BLaER1 treated with 17β-estradiol and CSF1 and Interleukin-3, amounts not matched to agents 10 nM and 100 nM (cell line): Measurements from ENCODE around the gene EMX2.
A peak's percentile ranks its signal among the peaks of the same experiment; 100 is the strongest.

ENCODE experiments used
- H3K27ac ChIP-seq, 11 experiments: shearing (Covaris generic); formaldehyde crosslinking; 2 replicates each; pipeline ENCODE4 v1.8.1; 2022
- H3K27me3 ChIP-seq, 11 experiments: shearing (Covaris generic); formaldehyde crosslinking; 2 replicates each; pipeline ENCODE4 v1.8.1; 2022
- H3K36me3 ChIP-seq, 11 experiments: shearing (Covaris generic); formaldehyde crosslinking; 2 replicates each; pipeline ENCODE4 v1.8.1; 2022
- H3K4me1 ChIP-seq, 10 experiments: shearing (Covaris generic); formaldehyde crosslinking; 2 replicates each; pipeline ENCODE4 v1.8.1; 2022
- H3K4me2 ChIP-seq, 11 experiments: shearing (Covaris generic); formaldehyde crosslinking; 2 replicates each; pipeline ENCODE4 v1.8.1; 2022
- H3K4me3 ChIP-seq, 10 experiments: shearing (Covaris generic); formaldehyde crosslinking; 2 replicates each; pipeline ENCODE4 v1.8.1; 2022
- H3K9ac ChIP-seq, 11 experiments: shearing (Covaris generic); formaldehyde crosslinking; 2 replicates each; pipeline ENCODE4 v1.8.1; 2022
- H3K9me3 ChIP-seq, 11 experiments: shearing (Covaris generic); formaldehyde crosslinking; replicated peaks in 1 of 11; 2 replicates each; pipeline ENCODE4 v1.8.1; 2022
- H4K20me1 ChIP-seq, 11 experiments: shearing (Covaris generic); formaldehyde crosslinking; 2 replicates each; pipeline ENCODE4 v1.8.1; 2022
- Cebpa-rat ChIP-seq, 11 experiments: shearing (Covaris generic); IDR thresholded peaks; 2 replicates each; pipeline ENCODE4 v1.8.1; 2022

EMX2 gene

GRCh38 chr10:117542706-117543224, at the start of gene EMX2:
TSS of gene EMX2 (plus strand) at chr10:117542746. CDS start at chr10:117543268, 522 bp downstream.
- Histone ChIP-seq H3K36me3 (no peaks in the 10 kb centered on the region), H3K27ac (no peak within 1 kb of the TSS), H4K20me1 (peaks cover 0 to 93% (median 84%) of the 10 kb centered on the region in 11 experiments; a peak in 19 of 22 replicates), H3K9me3 (peaks cover 22 to 32% (median 29%) of the 10 kb centered on the region in 11 experiments), H3K4me2 (peak within 1 kb of the TSS in 6 of 11 experiments; percentile 12 to 69 (median 26); a peak in 8 of 22 replicates), H3K9ac (no peak within 1 kb of the TSS), H3K4me3 (peak within 1 kb of the TSS in 8 of 10 experiments; percentile 7 to 51 (median 30); a peak in 6 of 20 replicates), H3K4me1 (peaks cover 12 to 33% (median 13%) of the 10 kb centered on the region in 10 experiments; a peak in 19 of 20 replicates), H3K27me3 (peaks cover 100% of the 10 kb centered on the region in 11 experiments)
- no peak for TF ChIP-seq Cebpa-rat (IDR thresholded peaks at IDR 0.05)

- TF ChIP-seq Cebpa-rat (IDR thresholded peaks at IDR 0.05), result no peak
- Histone ChIP-seq H3K9ac (no peak overlapping the region), H3K27me3 (no peaks in the 10 kb centered on the region; a peak in 1 of 22 replicates), H3K4me1 (no peaks in the 10 kb centered on the region), H3K9me3 (no peaks in the 10 kb centered on the region), H4K20me1 (no peaks in the 10 kb centered on the region; a peak in 1 of 22 replicates), H3K27ac (no peak overlapping the region), H3K4me3 (no peak overlapping the region), H3K4me2 (no peak overlapping the region), H3K36me3 (no peaks in the 10 kb centered on the region)
These were observed 46.5 kb upstream of the EMX2 start for GRCh38 chr10:117496031-117496430.

GRCh38 chr10:117496616-117497028, 45.9 kb upstream of the EMX2 start:
- no peak overlapping the region for H3K9ac ChIP-seq
- H3K4me1 ChIP-seq, result no peaks in the 10 kb centered on the region
- no peaks in the 10 kb centered on the region for H3K9me3 ChIP-seq
- H3K4me3 ChIP-seq, result no peak overlapping the region
- TF ChIP-seq Cebpa-rat (IDR thresholded peaks at IDR 0.05), result no peak
- H3K36me3 ChIP-seq, result no peaks in the 10 kb centered on the region
- no peak overlapping the region for H3K4me2 ChIP-seq
- H3K27ac ChIP-seq, result no peak overlapping the region
- H4K20me1 ChIP-seq, result no peaks in the 10 kb centered on the region; a peak in 1 of 22 replicates
- H3K27me3 ChIP-seq, result no peaks in the 10 kb centered on the region; a peak in 1 of 22 replicates

- H3K4me2 ChIP-seq, result no peak overlapping the region
- H3K4me3 ChIP-seq, result no peak overlapping the region
These were observed 44.8 kb upstream of the EMX2 start for GRCh38 chr10:117497736-117498135.

GRCh38 chr10:117499248-117500105, 43.1 kb upstream of the EMX2 start:
- no peaks in the 10 kb centered on the region for H3K9me3 ChIP-seq
- TF ChIP-seq Cebpa-rat (IDR thresholded peaks at IDR 0.05), result no peak
- H3K36me3 ChIP-seq, result no peaks in the 10 kb centered on the region
- no peak overlapping the region for H3K9ac ChIP-seq
- H3K27ac ChIP-seq, result no peak overlapping the region
- no peaks in the 10 kb centered on the region; a peak in 1 of 22 replicates for H4K20me1 ChIP-seq
- no peaks in the 10 kb centered on the region for H3K27me3 ChIP-seq
- H3K4me1 ChIP-seq, result no peaks in the 10 kb centered on the region
- H3K4me2 ChIP-seq, result no peak overlapping the region
- H3K4me3 ChIP-seq, result no peak overlapping the region

More at GRCh38 chr10:117497736-117498135, 44.8 kb upstream of the EMX2 start:
- Histone ChIP-seq H3K27ac (no peak overlapping the region), H4K20me1 (no peaks in the 10 kb centered on the region; a peak in 1 of 22 replicates), H3K9me3 (no peaks in the 10 kb centered on the region), H3K27me3 (no peaks in the 10 kb centered on the region; a peak in 1 of 22 replicates), H3K9ac (no peak overlapping the region), H3K4me1 (no peaks in the 10 kb centered on the region), H3K36me3 (no peaks in the 10 kb centered on the region)
- no peak for TF ChIP-seq Cebpa-rat (IDR thresholded peaks at IDR 0.05)

GRCh38 chr10:117500456-117500855, 42.1 kb upstream of the EMX2 start:
- no peak for TF ChIP-seq Cebpa-rat (IDR thresholded peaks at IDR 0.05)
- Histone ChIP-seq H3K36me3 (no peaks in the 10 kb centered on the region), H3K9ac (no peak overlapping the region), H3K9me3 (no peaks in the 10 kb centered on the region), H3K4me1 (no peaks in the 10 kb centered on the region), H3K4me2 (no peak overlapping the region), H3K27me3 (no peaks in the 10 kb centered on the region), H4K20me1 (no peaks in the 10 kb centered on the region; a peak in 1 of 22 replicates), H3K27ac (no peak overlapping the region), H3K4me3 (no peak overlapping the region)

GRCh38 chr10:117501460-117502035, 41.0 kb upstream of the EMX2 start:
- Histone ChIP-seq H3K4me1 (no peaks in the 10 kb centered on the region), H3K4me2 (no peak overlapping the region), H3K36me3 (no peaks in the 10 kb centered on the region), H3K9me3 (no peaks in the 10 kb centered on the region), H3K9ac (no peak overlapping the region), H3K4me3 (no peak overlapping the region), H3K27me3 (no peaks in the 10 kb centered on the region), H4K20me1 (no peaks in the 10 kb centered on the region; a peak in 1 of 22 replicates), H3K27ac (no peak overlapping the region)
- no peak for TF ChIP-seq Cebpa-rat (IDR thresholded peaks at IDR 0.05)

GRCh38 chr10:117502421-117503243, 39.9 kb upstream of the EMX2 start:
- TF ChIP-seq Cebpa-rat (IDR thresholded peaks at IDR 0.05), result no peak
- Histone ChIP-seq H3K4me1 (no peaks in the 10 kb centered on the region), H3K9ac (no peak overlapping the region), H3K27me3 (no peaks in the 10 kb centered on the region), H4K20me1 (no peaks in the 10 kb centered on the region), H3K27ac (no peak overlapping the region), H3K4me2 (no peak overlapping the region), H3K36me3 (no peaks in the 10 kb centered on the region), H3K4me3 (no peak overlapping the region), H3K9me3 (no peaks in the 10 kb centered on the region)
